ENCODE data around the gene PAX8.
A peak's percentile ranks its signal among the peaks of the same experiment; 100 is the strongest.

The PAX8 gene

GRCh38 chr2:113219092-113219441 lies 59.7 kb downstream of the PAX8 start:
- no peaks in the 10 kb centered on the region for H3K79me2 ChIP-seq (ENCODE audit: control insufficient read depth, insufficient read depth, low read length)
- no peak overlapping the region for H2BK5ac ChIP-seq (ENCODE audit: low read length)
- H3K18ac ChIP-seq (ENCODE audit: low read length) = no peak overlapping the region
- peaks cover 5% of the 10 kb centered on the region for H3K4me1 ChIP-seq (ENCODE audit: control insufficient read depth, low read depth, low read length)
- WGBS (ENCODE audit: extremely low coverage, insufficient coverage, low lambda C conversion rate) = no CpG with 5 or more reads among the region's 2 CpGs
- H3K27ac ChIP-seq (ENCODE audit: low read depth, low read length) = no peak overlapping the region
- H2AK5ac ChIP-seq (ENCODE audit: low read length) = no peak overlapping the region
- H3K79me1 ChIP-seq (ENCODE audit: low read length) = no peaks in the 10 kb centered on the region
- no peak overlapping the region for H2BK120ac ChIP-seq (ENCODE audit: low read depth, low read length)
- H3K27me3 ChIP-seq (ENCODE audit: insufficient read depth, low read length, poor library complexity) = no peaks in the 10 kb centered on the region
- no peak overlapping the region for H4K8ac ChIP-seq (ENCODE audit: low read depth, low read length)
- no peak overlapping the region for H3K4me3 ChIP-seq (ENCODE audit: low read length)
- H3K36me3 ChIP-seq (ENCODE audit: control insufficient read depth, insufficient read depth, low read length) = no peaks in the 10 kb centered on the region
- H3K9ac ChIP-seq (ENCODE audit: low read length) = no peak overlapping the region
- no peak overlapping the region for H2BK15ac ChIP-seq (replicated peaks; ENCODE audit: low read depth)
- no peak overlapping the region for H3K4me2 ChIP-seq (ENCODE audit: low read length)
- H3K4ac ChIP-seq (ENCODE audit: low read depth, low read length) = no peak overlapping the region
- DNase-seq = no peak
- H3K56ac ChIP-seq (ENCODE audit: low read length) = no peak overlapping the region
- H4K5ac ChIP-seq (ENCODE audit: low read length) = no peak overlapping the region
- H3K23ac ChIP-seq (ENCODE audit: low read length) = no peak overlapping the region

GRCh38 chr2:113218283-113219091 lies 60.2 kb downstream of the PAX8 start:
- Histone ChIP-seq H3K4ac (ENCODE audit: low read depth, low read length) (no peak overlapping the region), H4K8ac (ENCODE audit: low read depth, low read length) (no peak overlapping the region), H4K5ac (ENCODE audit: low read length) (no peak overlapping the region), H3K18ac (ENCODE audit: low read length) (no peak overlapping the region), H3K4me1 (ENCODE audit: control insufficient read depth, low read depth, low read length) (peaks cover 5% of the 10 kb centered on the region), H3K4me2 (ENCODE audit: low read length) (no peak overlapping the region), H3K9ac (ENCODE audit: low read length) (no peak overlapping the region), H3K27me3 (ENCODE audit: insufficient read depth, low read length, poor library complexity) (no peaks in the 10 kb centered on the region), H3K79me2 (ENCODE audit: control insufficient read depth, insufficient read depth, low read length) (no peaks in the 10 kb centered on the region), H3K23ac (ENCODE audit: low read length) (no peak overlapping the region), H2BK15ac (replicated peaks; ENCODE audit: low read depth) (no peak overlapping the region), H2BK5ac (ENCODE audit: low read length) (no peak overlapping the region), H3K4me3 (ENCODE audit: low read length) (no peak overlapping the region), H2BK120ac (ENCODE audit: low read depth, low read length) (no peak overlapping the region), H2AK5ac (ENCODE audit: low read length) (no peak overlapping the region), H3K79me1 (ENCODE audit: low read length) (no peaks in the 10 kb centered on the region), H3K36me3 (ENCODE audit: control insufficient read depth, insufficient read depth, low read length) (no peaks in the 10 kb centered on the region), H3K56ac (ENCODE audit: low read length) (no peak overlapping the region), H3K27ac (ENCODE audit: low read depth, low read length) (no peak overlapping the region)
- DNase-seq = no peak
- WGBS (ENCODE audit: extremely low coverage, insufficient coverage, low lambda C conversion rate) = no CpG with 5 or more reads among the region's 8 CpGs

GRCh38 chr2:113217455-113218282 lies 61.1 kb downstream of the PAX8 start:
- H3K23ac ChIP-seq (ENCODE audit: low read length) = no peak overlapping the region
- H2BK120ac ChIP-seq (ENCODE audit: low read depth, low read length) = no peak overlapping the region
- no peak overlapping the region for H4K5ac ChIP-seq (ENCODE audit: low read length)
- no peaks in the 10 kb centered on the region for H3K36me3 ChIP-seq (ENCODE audit: control insufficient read depth, insufficient read depth, low read length)
- H3K4me1 ChIP-seq (ENCODE audit: control insufficient read depth, low read depth, low read length) = peaks cover 5% of the 10 kb centered on the region
- no peak overlapping the region for H3K9ac ChIP-seq (ENCODE audit: low read length)
- DNase-seq = peak; percentile 64
- peak overlapping the region; percentile 38 for H3K56ac ChIP-seq (ENCODE audit: low read length)
- no peaks in the 10 kb centered on the region for H3K79me1 ChIP-seq (ENCODE audit: low read length)
- H3K4me3 ChIP-seq (ENCODE audit: low read length) = no peak overlapping the region
- no peak overlapping the region for H4K8ac ChIP-seq (ENCODE audit: low read depth, low read length)
- peak overlapping the region; percentile 14 for H3K27ac ChIP-seq (ENCODE audit: low read depth, low read length)
- H3K4me2 ChIP-seq (ENCODE audit: low read length) = no peak overlapping the region
- no peak overlapping the region for H3K4ac ChIP-seq (ENCODE audit: low read depth, low read length)
- no CpG with 5 or more reads among the region's 15 CpGs for WGBS (ENCODE audit: extremely low coverage, insufficient coverage, low lambda C conversion rate)
- H3K18ac ChIP-seq (ENCODE audit: low read length) = no peak overlapping the region
- no peaks in the 10 kb centered on the region for H3K27me3 ChIP-seq (ENCODE audit: insufficient read depth, low read length, poor library complexity)
- H2AK5ac ChIP-seq (ENCODE audit: low read length) = no peak overlapping the region
- no peak overlapping the region for H2BK5ac ChIP-seq (ENCODE audit: low read length)
- no peaks in the 10 kb centered on the region for H3K79me2 ChIP-seq (ENCODE audit: control insufficient read depth, insufficient read depth, low read length)
- no peak overlapping the region for H2BK15ac ChIP-seq (replicated peaks; ENCODE audit: low read depth)

GRCh38 chr2:113216891-113217454 lies 61.7 kb downstream of the PAX8 start:
- H3K27me3 ChIP-seq (ENCODE audit: insufficient read depth, low read length, poor library complexity) = no peaks in the 10 kb centered on the region
- H3K79me1 ChIP-seq (ENCODE audit: low read length) = no peaks in the 10 kb centered on the region
- H4K8ac ChIP-seq (ENCODE audit: low read depth, low read length) = no peak overlapping the region
- no peak overlapping the region for H3K56ac ChIP-seq (ENCODE audit: low read length)
- no CpG with 5 or more reads among the region's 6 CpGs for WGBS (ENCODE audit: extremely low coverage, insufficient coverage, low lambda C conversion rate)
- H3K36me3 ChIP-seq (ENCODE audit: control insufficient read depth, insufficient read depth, low read length) = no peaks in the 10 kb centered on the region
- H3K4me2 ChIP-seq (ENCODE audit: low read length) = no peak overlapping the region
- no peak overlapping the region for H3K18ac ChIP-seq (ENCODE audit: low read length)
- H3K23ac ChIP-seq (ENCODE audit: low read length) = no peak overlapping the region
- peaks cover 5% of the 10 kb centered on the region for H3K4me1 ChIP-seq (ENCODE audit: control insufficient read depth, low read depth, low read length)
- no peak overlapping the region for H3K27ac ChIP-seq (ENCODE audit: low read depth, low read length)
- no peaks in the 10 kb centered on the region for H3K79me2 ChIP-seq (ENCODE audit: control insufficient read depth, insufficient read depth, low read length)
- DNase-seq = no peak
- no peak overlapping the region for H2AK5ac ChIP-seq (ENCODE audit: low read length)
- H3K9ac ChIP-seq (ENCODE audit: low read length) = no peak overlapping the region
- no peak overlapping the region for H2BK120ac ChIP-seq (ENCODE audit: low read depth, low read length)
- no peak overlapping the region for H4K5ac ChIP-seq (ENCODE audit: low read length)
- no peak overlapping the region for H3K4me3 ChIP-seq (ENCODE audit: low read length)
- no peak overlapping the region for H2BK5ac ChIP-seq (ENCODE audit: low read length)
- no peak overlapping the region for H3K4ac ChIP-seq (ENCODE audit: low read depth, low read length)
- H2BK15ac ChIP-seq (replicated peaks; ENCODE audit: low read depth) = no peak overlapping the region

GRCh38 chr2:113216321-113216720 lies 62.4 kb downstream of the PAX8 start:
- Histone ChIP-seq H2BK15ac (replicated peaks; ENCODE audit: low read depth) (no peak overlapping the region), H3K56ac (ENCODE audit: low read length) (no peak overlapping the region), H3K79me1 (ENCODE audit: low read length) (no peaks in the 10 kb centered on the region), H3K4me3 (ENCODE audit: low read length) (no peak overlapping the region), H3K4ac (ENCODE audit: low read depth, low read length) (no peak overlapping the region), H3K27ac (ENCODE audit: low read depth, low read length) (no peak overlapping the region), H2BK5ac (ENCODE audit: low read length) (no peak overlapping the region), H3K4me2 (ENCODE audit: low read length) (no peak overlapping the region), H3K79me2 (ENCODE audit: control insufficient read depth, insufficient read depth, low read length) (no peaks in the 10 kb centered on the region), H2BK120ac (ENCODE audit: low read depth, low read length) (no peak overlapping the region), H2AK5ac (ENCODE audit: low read length) (no peak overlapping the region), H3K4me1 (ENCODE audit: control insufficient read depth, low read depth, low read length) (peaks cover 5% of the 10 kb centered on the region), H3K27me3 (ENCODE audit: insufficient read depth, low read length, poor library complexity) (no peaks in the 10 kb centered on the region), H4K8ac (ENCODE audit: low read depth, low read length) (no peak overlapping the region), H3K18ac (ENCODE audit: low read length) (no peak overlapping the region), H3K9ac (ENCODE audit: low read length) (no peak overlapping the region), H3K23ac (ENCODE audit: low read length) (no peak overlapping the region), H3K36me3 (ENCODE audit: control insufficient read depth, insufficient read depth, low read length) (no peaks in the 10 kb centered on the region), H4K5ac (ENCODE audit: low read length) (no peak overlapping the region)
- no peak for DNase-seq
- no CpG with 5 or more reads among the region's 2 CpGs for WGBS (ENCODE audit: extremely low coverage, insufficient coverage, low lambda C conversion rate)

All from mesendoderm (in vitro differentiated cells).